ENCODE results near the gene OPTN.

DNA sequence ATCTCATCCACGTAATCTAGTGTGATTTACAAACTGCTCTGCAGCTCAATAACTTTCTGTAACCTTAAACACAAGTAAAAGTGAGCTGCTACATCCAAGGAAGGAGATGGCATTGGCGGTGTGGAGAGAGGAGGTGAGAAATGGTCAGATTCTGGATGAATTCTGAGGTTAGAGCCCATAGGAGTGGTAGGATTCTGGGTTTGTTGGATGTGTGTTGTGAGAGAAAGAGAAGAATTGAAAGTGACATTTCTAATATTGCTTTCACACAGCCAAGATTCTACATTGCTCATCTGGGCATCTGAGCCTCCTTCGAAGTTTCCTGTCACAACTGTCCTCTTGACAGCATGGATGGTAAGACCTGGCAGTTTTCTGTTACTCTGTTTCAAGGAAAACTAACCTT is 63.9 kb downstream of the OPTN start:
- TF ChIP-seq POLR2AphosphoS5 (IDR thresholded peaks at IDR 0.05; ENCODE audit: borderline replicate concordance, low read depth, low read length), result no peak
- no peak for TF ChIP-seq EZH2 (IDR thresholded peaks at IDR 0.05)
- no peak for TF ChIP-seq FOXP2 (optimal IDR thresholded peaks at IDR 0.05; ENCODE audit: control extremely low read depth, extremely low read length, insufficient read depth)
